GM12878 (cell line): ENCODE data around the gene DDX46. TPM values are rescaled to one million over a fixed set of nuclear protein-coding genes. Genes with fewer than 3 reads are reported as not detected.

Source experiments
- ATAC-seq: fragments of 200-7000 bp; cut with Tn5 transposase; 3 replicates; pipeline ENCODE4 v1.9.1; 2020; ENCODE audit warnings: mild to moderate bottlenecking, moderate library complexity
- BruUV-seq: library from RNA; stranded (reverse); fragments of 400-500 nt; replicated peaks from 2 replicates; lab custom pipeline; 2021; lab: Mats Ljungman, UMichigan
- CTCF ChIA-PET: fragments of 300-600 bp; sonication (Branson Sonifier 250); formaldehyde crosslinking; extraction: SDS; loops from one replicate; lab custom pipeline; 2021; ENCODE audit warnings: inconsistent platforms; lab: Yijun Ruan, JAX
- POLR2A ChIA-PET: fragments of 350-600 bp; formaldehyde crosslinking; extraction: SDS; loops from one replicate; lab custom pipeline; 2021; ENCODE audit warnings: inconsistent platforms; lab: Charles Lee
- RAD21 ChIA-PET: fragments of 300-600 bp; sonication (Branson Sonifier 250); formaldehyde crosslinking; loops from one replicate; lab custom pipeline; 2023; ENCODE audit warnings: antibody characterized with exemption; ENCODE audit not compliant: unreplicated experiment; lab: Charles Lee
- SMC1A ChIA-PET: fragments of 300-600 bp; sonication (Branson Sonifier 250); formaldehyde crosslinking; loops from one replicate; lab custom pipeline; 2023; ENCODE audit not compliant: unreplicated experiment, uncharacterized antibody; lab: Charles Lee
- DNase-seq: peaks from one replicate; pipeline ENCODE4 v3.0.0-alpha.2; 2011; ENCODE audit warnings: low read depth, low spot score
- FAIRE-seq: peaks from 3 replicates; lab custom pipeline; 2011; peaks lifted over from hg19 to GRCh38; lab: Jason Lieb, UNC
- H2AFZ ChIP-seq: 2 replicates; pipeline ENCODE4 v1.6.0; 2011; ENCODE audit warnings: low read depth, low read length, control low read depth; ENCODE audit not compliant: control insufficient read depth
- H3K27ac ChIP-seq: 2 replicates; pipeline ENCODE4 v1.5.1; 2011; ENCODE audit warnings: control low read depth; ENCODE audit not compliant: control insufficient read depth, insufficient read depth
- H3K27me3 ChIP-seq, 2 experiments: replicated peaks in 1 of 2; 2 replicates each; pipeline versions ENCODE4 v1.6.0 to v1.6.1; 2011; ENCODE audit warnings: low read length in 1 of 2; ENCODE audit not compliant: control insufficient read depth in 2 of 2, insufficient read depth in 2 of 2
- H3K36me3 ChIP-seq, 2 experiments: 2 replicates each; pipeline ENCODE4 v1.5.1; 2011; ENCODE audit warnings: low read length in 1 of 2; ENCODE audit not compliant: control insufficient read depth in 2 of 2, insufficient read depth in 2 of 2
- H3K4me1 ChIP-seq: 2 replicates; pipeline ENCODE4 v1.6.1; 2011; ENCODE audit warnings: mild to moderate bottlenecking, low read length, moderate library complexity, mixed read lengths; ENCODE audit not compliant: control insufficient read depth, insufficient read depth
- H3K4me2 ChIP-seq: 2 replicates; pipeline ENCODE4 v1.6.0; 2011; ENCODE audit warnings: control low read depth; ENCODE audit not compliant: control insufficient read depth, insufficient read depth
- H3K4me3 ChIP-seq: fragments of 200-600 bp; sonication (generic); 2 replicates; pipeline ENCODE4 v1.5.1; 2016
- H3K79me2 ChIP-seq: 2 replicates; pipeline ENCODE4 v1.6.0; 2011; ENCODE audit warnings: low read length; ENCODE audit not compliant: control insufficient read depth, insufficient read depth
- H3K9ac ChIP-seq: 2 replicates; pipeline ENCODE4 v1.8.0; 2011; ENCODE audit warnings: low read length, control low read depth, mixed read lengths; ENCODE audit not compliant: control insufficient read depth, insufficient read depth
- H3K9me3 ChIP-seq: replicated peaks from 3 replicates; pipeline ENCODE4 v1.5.1; 2011; ENCODE audit warnings: mild to moderate bottlenecking, low read length; ENCODE audit not compliant: control insufficient read depth, insufficient read depth
- H4K20me1 ChIP-seq: 2 replicates; pipeline ENCODE4 v1.6.0; 2011; ENCODE audit not compliant: control insufficient read depth, insufficient read depth
- JUND ChIP-seq: IDR thresholded peaks from 2 replicates; pipeline ENCODE4 v1.6.1; 2012; ENCODE audit warnings: low read depth, mild to moderate bottlenecking, low read length, improper control_type of control experiment, moderate library complexity
- MTA2 ChIP-seq: fragments of 450-650 bp; IDR thresholded peaks from 2 replicates; pipeline ENCODE4 v1.6.1; 2016; ENCODE audit warnings: low read depth, mild to moderate bottlenecking, moderate library complexity
- MTA3 ChIP-seq: IDR thresholded peaks from 2 replicates; pipeline ENCODE4 v1.6.1; 2012; ENCODE audit warnings: low read length, inconsistent platforms, borderline replicate concordance
- MYC ChIP-seq: IDR thresholded peaks from 2 replicates; pipeline ENCODE4 v1.6.1; 2011; ENCODE audit warnings: mild to moderate bottlenecking, low read length, moderate library complexity, inconsistent platforms; ENCODE audit not compliant: insufficient read depth, insufficient replicate concordance, insufficient read length, severe bottlenecking
- NFIC ChIP-seq: IDR thresholded peaks from 2 replicates; pipeline ENCODE4 v1.6.1; 2012; ENCODE audit warnings: low read depth, mild to moderate bottlenecking, inconsistent platforms, low read length, moderate library complexity
- NRF1 ChIP-seq: conservative IDR thresholded peaks from 2 replicates; pipeline ENCODE4 v1.6.1; 2011; ENCODE audit warnings: mild to moderate bottlenecking, low read depth, low read length, improper control_type of control experiment
- RAD21 ChIP-seq: IDR thresholded peaks from 2 replicates; pipeline ENCODE4 v1.6.1; 2011; ENCODE audit warnings: mild to moderate bottlenecking, low read depth, low read length, moderate library complexity; ENCODE audit not compliant: insufficient read depth
- RAD51 ChIP-seq: fragments of 450-650 bp; IDR thresholded peaks from 2 replicates; pipeline ENCODE4 v1.6.1; 2016; ENCODE audit warnings: moderate library complexity, mild to moderate bottlenecking, inconsistent platforms
- RUNX3 ChIP-seq: IDR thresholded peaks from 2 replicates; pipeline ENCODE4 v1.6.1; 2012; ENCODE audit warnings: low read length, inconsistent platforms
- SIX5 ChIP-seq: IDR thresholded peaks from 2 replicates; pipeline ENCODE4 v1.6.1; 2011; ENCODE audit warnings: mild to moderate bottlenecking, low read depth, low read length, moderate library complexity; ENCODE audit not compliant: severe bottlenecking
- TBL1XR1 ChIP-seq: IDR thresholded peaks from 2 replicates; pipeline ENCODE4 v1.6.1; 2012; ENCODE audit warnings: low read depth, low read length, improper control_type of control experiment
- YY1 ChIP-seq: IDR thresholded peaks from 2 replicates; pipeline ENCODE4 v1.6.1; 2011; ENCODE audit warnings: low read depth, mild to moderate bottlenecking, low read length
- ZNF384 ChIP-seq: IDR thresholded peaks from 2 replicates; pipeline ENCODE4 v1.6.1; 2012; ENCODE audit warnings: low read depth, mild to moderate bottlenecking, low read length, improper control_type of control experiment, borderline replicate concordance
- ZZZ3 ChIP-seq: IDR thresholded peaks from 2 replicates; pipeline ENCODE4 v1.6.1; 2011; ENCODE audit warnings: low read depth; ENCODE audit not compliant: control insufficient read depth, insufficient read length
- WGBS: methylation state at CpG from one replicate; pipeline ENCODE4 v1.1.6; 2016; ENCODE audit warnings: low lambda C conversion rate; ENCODE audit not compliant: insufficient replicate concordance, insufficient coverage; ENCODE audit errors: missing lambda C conversion rate; 5-methylcytosine and 5-hydroxymethylcytosine counted together
- in situ Hi-C: fragments of 300-500 bp; cut with MboI; formaldehyde crosslinking; loops from 9 replicates; pipeline ENCODE4 v1.14.3; 2018; ENCODE audit warnings: mixed read lengths
- intact Hi-C: fragments of 100-400 bp; cut with micrococcal nuclease; formaldehyde crosslinking; loops from one replicate; pipeline ENCODE4 v1.14.2; 2022; ENCODE audit not compliant: unreplicated experiment
- polyA plus RNA-seq, 11 experiments: library from polyadenylated mRNA; depleted of rRNA in 4 of 11; unstranded in 6 of 11; stranded (reverse) in 5 of 11; fragments of >200 nt; fragmentation: Nextera tagmentation in 4 of 11; fragmentation: Illumina TruSeq in 1 of 11; extraction: Ambion mirVana in 4 of 11; extraction: Trizol in 1 of 11; gene quantifications; 1 replicate in 1 of 11; 2 replicates in 10 of 11; pipeline versions ENCODE4 v1.2.1 to v1.2.3, GENCODE V29; 2011 to 2016; ENCODE audit warnings: inconsistent platforms in 2 of 11, missing spikeins in 2 of 11, low read depth in 1 of 11
- total RNA-seq, 4 experiments: library from RNA; depleted of rRNA in 3 of 4; stranded (reverse); fragments of >200 nt in 3 of 4; fragmentation: Illumina TruSeq in 1 of 4; extraction: Trizol in 1 of 4; gene quantifications; 2 replicates each; pipeline versions ENCODE4 v1.2.1 to v1.2.3, GENCODE V29; 2013 to 2021
- TF ChIP-seq, protein P1 (sequence below): IDR thresholded peaks from 2 replicates; pipeline ENCODE4 v1.6.1; 2011; ENCODE audit warnings: mild to moderate bottlenecking, low read depth, low read length, moderate library complexity; ENCODE audit not compliant: insufficient replicate concordance
- TF ChIP-seq, protein P2 (sequence below): fragments of 450-650 bp; IDR thresholded peaks from 2 replicates; pipeline ENCODE4 v1.6.1; 2017; ENCODE audit warnings: borderline replicate concordance
- TF ChIP-seq, protein P3 (sequence below): IDR thresholded peaks from 2 replicates; pipeline ENCODE4 v1.6.1; 2011; ENCODE audit warnings: low read depth, mild to moderate bottlenecking, low read length, moderate library complexity, borderline replicate concordance; ENCODE audit errors: extremely low read depth

DDX46 gene
- total and polyA plus RNA-seq, 10 of the 15 experiments (the other 5 are each of a cell fraction or from before 2014, with no cell fraction given) = 23.0 to 77.1 (median 42.2) TPM

DNA sequence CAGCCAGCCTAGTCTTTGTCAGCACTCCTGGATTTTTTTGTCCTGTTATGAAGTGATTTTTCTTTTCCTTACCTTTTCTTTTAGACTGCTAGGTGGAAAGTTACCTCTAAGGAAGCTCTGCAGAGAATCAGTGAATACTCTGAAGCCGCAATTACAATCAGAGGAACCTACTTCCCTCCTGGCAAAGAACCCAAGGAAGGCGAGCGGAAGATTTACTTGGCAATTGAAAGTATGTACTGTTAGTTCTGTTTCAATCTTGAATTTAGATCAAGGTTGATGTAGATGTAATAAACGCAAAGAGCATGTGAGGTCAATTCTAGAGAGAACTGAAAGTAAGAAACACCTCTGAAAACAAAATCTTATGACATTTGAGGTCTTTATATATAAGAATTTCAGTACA, 60.2 kb downstream of the DDX46 start:
- ChIA-PET POLR2A (no interaction called here), SMC1A (no interaction called here), CTCF (no interaction called here), RAD21 (no interaction called here)
- ATAC-seq = no peak
- H3K27ac ChIP-seq = no peak overlapping the region
- TF ChIP-seq RUNX3 = no peak
- no peak for TF ChIP-seq TBL1XR1
- no peak for TF ChIP-seq RAD21
- no peak for TF ChIP-seq NFIC
- TF ChIP-seq, protein P1, sequence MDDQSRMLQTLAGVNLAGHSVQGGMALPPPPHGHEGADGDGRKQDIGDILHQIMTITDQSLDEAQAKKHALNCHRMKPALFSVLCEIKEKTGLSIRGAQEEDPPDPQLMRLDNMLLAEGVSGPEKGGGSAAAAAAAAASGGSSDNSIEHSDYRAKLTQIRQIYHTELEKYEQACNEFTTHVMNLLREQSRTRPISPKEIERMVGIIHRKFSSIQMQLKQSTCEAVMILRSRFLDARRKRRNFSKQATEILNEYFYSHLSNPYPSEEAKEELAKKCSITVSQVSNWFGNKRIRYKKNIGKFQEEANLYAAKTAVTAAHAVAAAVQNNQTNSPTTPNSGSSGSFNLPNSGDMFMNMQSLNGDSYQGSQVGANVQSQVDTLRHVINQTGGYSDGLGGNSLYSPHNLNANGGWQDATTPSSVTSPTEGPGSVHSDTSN = no peak
- no peak for TF ChIP-seq JUND
- no peak for TF ChIP-seq RAD51
- no peak for TF ChIP-seq MTA3
- TF ChIP-seq, protein P2, sequence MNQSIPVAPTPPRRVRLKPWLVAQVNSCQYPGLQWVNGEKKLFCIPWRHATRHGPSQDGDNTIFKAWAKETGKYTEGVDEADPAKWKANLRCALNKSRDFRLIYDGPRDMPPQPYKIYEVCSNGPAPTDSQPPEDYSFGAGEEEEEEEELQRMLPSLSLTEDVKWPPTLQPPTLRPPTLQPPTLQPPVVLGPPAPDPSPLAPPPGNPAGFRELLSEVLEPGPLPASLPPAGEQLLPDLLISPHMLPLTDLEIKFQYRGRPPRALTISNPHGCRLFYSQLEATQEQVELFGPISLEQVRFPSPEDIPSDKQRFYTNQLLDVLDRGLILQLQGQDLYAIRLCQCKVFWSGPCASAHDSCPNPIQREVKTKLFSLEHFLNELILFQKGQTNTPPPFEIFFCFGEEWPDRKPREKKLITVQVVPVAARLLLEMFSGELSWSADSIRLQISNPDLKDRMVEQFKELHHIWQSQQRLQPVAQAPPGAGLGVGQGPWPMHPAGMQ = no peak
- TF ChIP-seq MTA2 = no peak
- TF ChIP-seq, protein P3, sequence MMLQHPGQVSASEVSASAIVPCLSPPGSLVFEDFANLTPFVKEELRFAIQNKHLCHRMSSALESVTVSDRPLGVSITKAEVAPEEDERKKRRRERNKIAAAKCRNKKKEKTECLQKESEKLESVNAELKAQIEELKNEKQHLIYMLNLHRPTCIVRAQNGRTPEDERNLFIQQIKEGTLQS = no peak
- no peak for TF ChIP-seq ZNF384
- TF ChIP-seq ZZZ3 = no peak
- no peak for TF ChIP-seq MYC
- no peak for TF ChIP-seq NRF1
- TF ChIP-seq YY1 = no peak
- no peak for TF ChIP-seq SIX5
- 97% methylated on average over 4 of the region's 4 CpGs for WGBS
- no peaks in the 10 kb centered on the region for H4K20me1 ChIP-seq
- H2AFZ ChIP-seq = no peak overlapping the region
- no peak overlapping the region for H3K9ac ChIP-seq
- BruUV-seq = no TSS peak
- no peaks in the 10 kb centered on the region for H3K9me3 ChIP-seq
- intact Hi-C loops = no loop called here
- no peaks in the 10 kb centered on the region for H3K79me2 ChIP-seq
- no peak overlapping the region for H3K4me3 ChIP-seq
- H3K36me3 ChIP-seq = peaks cover 3 to 12% of the 10 kb centered on the region in 2 experiments
- no peak overlapping the region for H3K4me2 ChIP-seq
- FAIRE-seq = no peak
- H3K4me1 ChIP-seq = peaks cover 3% of the 10 kb centered on the region; the same call in 1 of the 2 replicates
- DNase-seq = no peak
- H3K27me3 ChIP-seq = no peaks in the 10 kb centered on the region
- in situ Hi-C loops = no loop called here
